LNCAP (cell line): Measurements from ENCODE around the gene ZDHHC4.

ENCODE experiments used
- CTCF ChIP-seq: fragments of 450-650 bp; IDR thresholded peaks from 2 replicates; pipeline ENCODE4 v1.5.1; 2017; ENCODE audit warnings: mild to moderate bottlenecking

ZDHHC4 gene

GRCh38 chr7:6533893-6534495 lies 43.3 kb upstream of the ZDHHC4 start:
- TF ChIP-seq CTCF = no peak

GRCh38 chr7:6536262-6537260 lies 40.7 kb upstream of the ZDHHC4 start:
- TF ChIP-seq CTCF = no peak

DNA sequence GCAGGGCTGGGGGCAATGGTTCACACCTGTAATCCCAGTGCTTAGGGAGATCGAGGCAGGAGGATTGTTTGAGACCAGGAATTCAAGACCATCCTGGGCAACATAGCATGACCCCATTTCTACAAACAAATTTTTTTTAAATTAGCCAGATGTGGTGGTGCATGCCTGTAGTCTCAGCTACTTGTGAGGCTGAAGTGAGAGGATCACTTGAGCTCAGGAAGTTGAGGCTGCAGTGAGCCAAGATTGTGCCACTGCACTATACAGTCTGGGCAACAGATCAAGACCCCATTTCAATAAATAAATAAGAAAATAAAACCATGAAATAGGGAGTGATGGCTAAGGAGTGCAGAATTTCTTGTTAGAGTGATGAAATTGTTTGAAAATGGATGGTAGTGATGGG lies 34.9 kb upstream of the ZDHHC4 start:
- TF ChIP-seq CTCF = no peak

- TF ChIP-seq CTCF = no peak
These were observed 31.7 kb upstream of the ZDHHC4 start for GRCh38 chr7:6545398-6546126.

GRCh38 chr7:6546498-6547251 lies 30.6 kb upstream of the ZDHHC4 start:
- no peak for TF ChIP-seq CTCF

DNA sequence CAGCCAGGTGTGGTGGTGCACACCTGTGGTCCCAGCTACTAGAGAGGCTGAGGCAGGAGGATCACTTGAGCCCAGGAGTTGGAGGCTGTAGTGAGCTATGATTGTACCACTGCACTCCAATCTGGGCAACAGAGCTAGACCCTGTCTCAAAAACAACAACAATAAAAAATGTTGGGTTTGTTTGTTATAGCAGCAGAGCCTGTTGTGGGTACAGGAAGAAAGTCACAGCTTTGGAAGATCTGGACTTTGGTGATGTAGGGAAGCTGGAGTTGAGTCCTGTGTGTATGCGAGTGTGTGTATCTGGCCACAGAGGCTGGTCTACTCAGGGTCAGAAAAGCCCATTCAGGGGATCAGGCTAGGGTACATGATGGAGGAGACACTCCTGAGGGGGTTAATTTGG lies 29.9 kb upstream of the ZDHHC4 start:
- no peak for TF ChIP-seq CTCF

DNA sequence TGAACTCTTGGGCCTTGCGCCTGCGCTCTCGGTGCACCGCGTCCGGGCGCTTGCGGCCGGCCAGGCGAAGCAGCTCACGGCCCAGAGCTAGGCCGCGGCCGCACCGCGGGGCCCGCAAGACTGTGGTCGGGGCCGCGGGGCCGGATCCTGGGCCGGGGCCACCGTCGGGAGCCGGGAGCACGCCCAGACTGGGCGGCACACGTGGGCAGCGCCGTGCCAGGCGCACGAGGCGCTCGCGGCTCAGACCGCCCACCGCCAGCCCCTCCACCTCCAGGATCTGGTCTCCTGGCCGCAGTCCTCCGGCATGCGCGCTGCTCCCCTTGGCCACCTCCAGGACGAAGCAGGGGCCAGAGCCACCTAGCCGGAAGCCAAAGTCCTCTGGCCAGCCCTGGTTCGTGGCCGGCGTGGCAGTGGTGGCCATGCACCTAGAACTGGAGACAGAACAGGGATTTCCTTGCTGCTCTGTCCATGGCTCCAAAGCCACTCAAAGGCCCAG lies 26.2 kb upstream of the ZDHHC4 start, which contains the start of gene GRID2IP:
Gene GRID2IP (minus strand): TSS at position 446 of the 496 bp plus-strand sequence. CDS start 25 bp downstream, at position 421.
- no peak for TF ChIP-seq CTCF
